H1 (cell line): ENCODE measurements around the gene MYOT. TPM values are rescaled to one million over a fixed set of nuclear protein-coding genes. Genes with fewer than 3 reads are reported as not detected.

Source experiments
- ATF2 ChIP-seq: IDR thresholded peaks from 2 replicates; pipeline ENCODE4 v1.6.1; 2012; ENCODE audit warnings: low read length, inconsistent platforms
- CEBPB ChIP-seq: IDR thresholded peaks from 2 replicates; pipeline ENCODE4 v1.6.1; 2012; ENCODE audit warnings: low read depth, low read length
- CHD1 ChIP-seq: IDR thresholded peaks from 2 replicates; pipeline ENCODE4 v1.6.1; 2012; ENCODE audit warnings: low read depth, low read length, improper control_type of control experiment
- CHD7 ChIP-seq: fragments of 300-600 bp; sonication (generic); IDR thresholded peaks from 2 replicates; pipeline ENCODE4 v1.7.1; 2012; ENCODE audit warnings: low read length, moderate library complexity, mild to moderate bottlenecking, inconsistent platforms; ENCODE audit not compliant: insufficient replicate concordance
- CTBP2 ChIP-seq: IDR thresholded peaks from 2 replicates; pipeline ENCODE4 v1.7.0; 2011; ENCODE audit warnings: borderline replicate concordance, mild to moderate bottlenecking, moderate library complexity, mixed read lengths, low read length; ENCODE audit not compliant: insufficient read depth, insufficient read length
- KDM4A ChIP-seq: IDR thresholded peaks from one replicate; pipeline ENCODE4 v1.7.1; 2012; ENCODE audit warnings: low read depth, mild to moderate bottlenecking, moderate library complexity, low read length, inconsistent platforms; ENCODE audit not compliant: severe bottlenecking
- MAX ChIP-seq: IDR thresholded peaks from 2 replicates; pipeline ENCODE4 v1.6.1; 2012; ENCODE audit warnings: inconsistent platforms
- POLR2A ChIP-seq, 2 experiments: IDR thresholded peaks; 1 replicate in 1 of 2; 2 replicates in 1 of 2; pipeline ENCODE4 v1.6.1; 2011; ENCODE audit warnings: low read depth in 2 of 2, low read length in 2 of 2, mild to moderate bottlenecking in 2 of 2; ENCODE audit errors: control extremely low read depth in 1 of 2
- SIRT6 ChIP-seq: IDR thresholded peaks from one replicate; pipeline ENCODE4 v1.7.1; 2012; ENCODE audit warnings: low read length, inconsistent platforms
- SP1 ChIP-seq: IDR thresholded peaks from 2 replicates; pipeline ENCODE4 v1.6.1; 2011; ENCODE audit warnings: low read depth, low read length
- TBP ChIP-seq: IDR thresholded peaks from 2 replicates; pipeline ENCODE4 v1.6.1; 2011; ENCODE audit warnings: low read depth, low read length, improper control_type of control experiment
- polyA plus RNA-seq, 7 experiments: library from polyadenylated mRNA; depleted of rRNA in 3 of 7; stranded (reverse) in 5 of 7; unstranded in 2 of 7; fragments of >200 nt in 5 of 7; fragments of 200-250 nt in 2 of 7; gene quantifications; 1 replicate in 5 of 7; 2 replicates in 1 of 7; 4 replicates in 1 of 7; pipeline versions ENCODE4 v1.2.1 to v1.2.3, GENCODE V29; 2011 to 2013; ENCODE audit warnings: missing spikeins in 2 of 7, mixed read lengths in 2 of 7
- total RNA-seq: library from RNA; stranded (reverse); fragmentation: NEBNext Ultra II Directional; extraction: Animal tissue kit (Norgen Biotek cat#: 25700); gene quantifications from 2 replicates; pipeline ENCODE4 v1.2.1, GENCODE V29; 2021

The MYOT gene
- total and polyA plus RNA-seq, 2 of the 8 experiments (the other 6 are each of a cell fraction or from before 2014, with no cell fraction given) = not detected

GRCh38 chr5:137828664-137829063, 39.0 kb upstream of the MYOT start (continued):
- no peak for TF ChIP-seq CHD7
- TF ChIP-seq TBP = no peak
- no peak for TF ChIP-seq CHD1
- TF ChIP-seq KDM4A = no peak
- no peak for TF ChIP-seq MAX
- no peak for TF ChIP-seq CEBPB
- TF ChIP-seq ATF2 = no peak
- TF ChIP-seq SP1 = no peak
- no peak for TF ChIP-seq SIRT6
- no peak for TF ChIP-seq CTBP2
- no peak for TF ChIP-seq POLR2A (IDR thresholded peaks at IDR 0.05; ENCODE audit: control extremely low read depth in 1 of 2, low read depth in 2 of 2, low read length in 2 of 2)
